SU-DHL-6 (cell line): ENCODE results near the gene CHST12.

Experiments used
- EZH2phosphoT487 ChIP-seq: fragments of 200-600 bp; sonication (generic), shearing (Covaris generic); conservative IDR thresholded peaks from 2 replicates; pipeline ENCODE4 v1.6.1; 2018; ENCODE audit warnings: mild to moderate bottlenecking, antibody characterized with exemption, low read length, moderate library complexity, mixed read lengths
- TF ChIP-seq, protein P1 (sequence below): fragments of 200-600 bp; sonication (generic); IDR thresholded peaks from one replicate; pipeline ENCODE4 v1.5.1; 2017; ENCODE audit warnings: antibody characterized with exemption, mild to moderate bottlenecking, low read length, moderate library complexity; ENCODE audit not compliant: insufficient read depth, poor library complexity, severe bottlenecking

GRCh38 chr7:2471022-2471329, 67.6 kb downstream of the CHST12 start:
- TF ChIP-seq, protein P1, sequence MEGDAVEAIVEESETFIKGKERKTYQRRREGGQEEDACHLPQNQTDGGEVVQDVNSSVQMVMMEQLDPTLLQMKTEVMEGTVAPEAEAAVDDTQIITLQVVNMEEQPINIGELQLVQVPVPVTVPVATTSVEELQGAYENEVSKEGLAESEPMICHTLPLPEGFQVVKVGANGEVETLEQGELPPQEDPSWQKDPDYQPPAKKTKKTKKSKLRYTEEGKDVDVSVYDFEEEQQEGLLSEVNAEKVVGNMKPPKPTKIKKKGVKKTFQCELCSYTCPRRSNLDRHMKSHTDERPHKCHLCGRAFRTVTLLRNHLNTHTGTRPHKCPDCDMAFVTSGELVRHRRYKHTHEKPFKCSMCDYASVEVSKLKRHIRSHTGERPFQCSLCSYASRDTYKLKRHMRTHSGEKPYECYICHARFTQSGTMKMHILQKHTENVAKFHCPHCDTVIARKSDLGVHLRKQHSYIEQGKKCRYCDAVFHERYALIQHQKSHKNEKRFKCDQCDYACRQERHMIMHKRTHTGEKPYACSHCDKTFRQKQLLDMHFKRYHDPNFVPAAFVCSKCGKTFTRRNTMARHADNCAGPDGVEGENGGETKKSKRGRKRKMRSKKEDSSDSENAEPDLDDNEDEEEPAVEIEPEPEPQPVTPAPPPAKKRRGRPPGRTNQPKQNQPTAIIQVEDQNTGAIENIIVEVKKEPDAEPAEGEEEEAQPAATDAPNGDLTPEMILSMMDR, result no peak
- TF ChIP-seq EZH2phosphoT487, result no peak
